T-helper 1 cell treated with Interleukin-12 subunit alpha and Interleukin-12 subunit beta and Interleukin-4 antibody, amounts not matched to agents 30 ng/mL and 1 ng/mL, for 36 hours (primary cell): ENCODE data around the gene FLCN. TPM values are rescaled to one million over a fixed set of nuclear protein-coding genes. Genes with fewer than 3 reads are reported as not detected.
"Not testable (repeated sequence)": the region's sequence is repeated elsewhere in the genome, so short reads cannot be mapped to it uniquely, and the experiment has no call there.

Experiments used
- intact Hi-C: fragments of 100-400 bp; cut with micrococcal nuclease; formaldehyde crosslinking; loops from one replicate; pipeline ENCODE4 v1.15.1; 2024
- total RNA-seq: library from RNA; stranded (reverse); gene quantifications from 2 replicates; pipeline ENCODE4 v1.2.3, GENCODE V29; 2022

Gene FLCN, protein sequence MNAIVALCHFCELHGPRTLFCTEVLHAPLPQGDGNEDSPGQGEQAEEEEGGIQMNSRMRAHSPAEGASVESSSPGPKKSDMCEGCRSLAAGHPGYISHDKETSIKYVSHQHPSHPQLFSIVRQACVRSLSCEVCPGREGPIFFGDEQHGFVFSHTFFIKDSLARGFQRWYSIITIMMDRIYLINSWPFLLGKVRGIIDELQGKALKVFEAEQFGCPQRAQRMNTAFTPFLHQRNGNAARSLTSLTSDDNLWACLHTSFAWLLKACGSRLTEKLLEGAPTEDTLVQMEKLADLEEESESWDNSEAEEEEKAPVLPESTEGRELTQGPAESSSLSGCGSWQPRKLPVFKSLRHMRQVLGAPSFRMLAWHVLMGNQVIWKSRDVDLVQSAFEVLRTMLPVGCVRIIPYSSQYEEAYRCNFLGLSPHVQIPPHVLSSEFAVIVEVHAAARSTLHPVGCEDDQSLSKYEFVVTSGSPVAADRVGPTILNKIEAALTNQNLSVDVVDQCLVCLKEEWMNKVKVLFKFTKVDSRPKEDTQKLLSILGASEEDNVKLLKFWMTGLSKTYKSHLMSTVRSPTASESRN
- total RNA-seq, result 73.2 and 77.2 TPM in 2 replicates

DNA sequence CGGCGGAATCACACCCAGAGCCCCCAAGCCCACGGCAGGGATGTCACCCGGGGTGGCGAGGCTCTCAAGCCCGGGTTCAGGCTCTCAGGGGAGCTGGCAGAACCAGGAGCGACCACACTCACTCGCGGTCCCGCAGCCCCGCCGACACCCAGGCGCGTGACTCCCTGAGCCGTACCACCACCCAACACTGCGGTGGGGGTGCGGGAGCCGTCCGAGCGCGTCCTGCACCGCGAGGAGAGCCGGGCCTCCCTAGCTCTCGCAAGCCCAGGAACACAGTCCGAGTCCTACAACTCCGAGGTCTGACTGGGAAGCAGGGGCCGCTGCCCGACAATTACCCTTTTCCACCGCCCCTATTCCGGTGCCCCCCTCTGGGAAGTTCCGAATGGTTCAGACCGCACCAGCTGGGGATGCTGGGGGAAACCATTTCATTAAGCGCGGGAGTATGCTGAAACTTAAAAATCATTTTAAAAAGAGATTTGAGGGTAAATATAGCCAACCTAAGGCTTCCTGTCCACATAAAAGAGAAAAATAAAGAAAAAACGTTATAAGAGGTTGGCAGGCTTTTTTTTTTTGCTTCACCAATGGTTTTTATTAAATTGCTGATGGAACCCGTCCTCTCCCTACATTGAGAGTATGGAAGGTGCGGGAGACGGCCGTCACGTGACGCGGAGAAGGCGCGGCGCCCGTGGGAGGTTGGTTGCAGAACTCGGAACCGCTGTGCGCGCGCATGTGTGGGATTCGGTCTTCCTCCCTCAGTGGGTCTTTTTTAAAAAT is at the start of gene FLCN:
Gene FLCN, minus strand, starts transcription at position 143 of the 774 bp plus-strand sequence. CDS start 9,031 bp downstream, outside the sequence.
- intact Hi-C loops, result loop anchor here (1.0 to 5.0 kb wide), 10 partner anchors 31 to 234 kb away; partner anchors contain the start of genes COPS3, MPRIP and PLD6

DNA sequence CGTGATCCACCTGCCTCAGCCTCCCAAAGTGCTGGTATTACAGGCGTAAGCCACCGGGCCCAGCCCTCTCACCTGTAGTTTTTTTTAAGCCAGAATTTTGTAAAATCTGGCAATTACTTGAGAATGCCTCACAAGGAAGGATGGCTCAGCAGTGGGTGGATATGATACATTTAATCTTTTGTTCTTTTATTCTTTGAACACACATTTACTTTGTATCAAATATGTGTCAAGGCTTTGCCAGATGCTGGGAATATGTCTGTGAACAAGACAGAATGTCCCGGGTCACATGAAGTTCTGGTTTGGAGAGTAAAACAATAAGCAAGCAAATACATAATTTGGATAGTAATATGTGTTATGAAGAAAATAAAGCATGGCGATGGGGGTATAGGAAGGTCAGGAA is 49.0 kb upstream of the FLCN start:
- intact Hi-C loops, result loop anchor here (10.0 kb wide), 2 partner anchors 549 to 1569 kb away; partner anchors contain the start of genes PRPSAP2 and SREBF1

DNA sequence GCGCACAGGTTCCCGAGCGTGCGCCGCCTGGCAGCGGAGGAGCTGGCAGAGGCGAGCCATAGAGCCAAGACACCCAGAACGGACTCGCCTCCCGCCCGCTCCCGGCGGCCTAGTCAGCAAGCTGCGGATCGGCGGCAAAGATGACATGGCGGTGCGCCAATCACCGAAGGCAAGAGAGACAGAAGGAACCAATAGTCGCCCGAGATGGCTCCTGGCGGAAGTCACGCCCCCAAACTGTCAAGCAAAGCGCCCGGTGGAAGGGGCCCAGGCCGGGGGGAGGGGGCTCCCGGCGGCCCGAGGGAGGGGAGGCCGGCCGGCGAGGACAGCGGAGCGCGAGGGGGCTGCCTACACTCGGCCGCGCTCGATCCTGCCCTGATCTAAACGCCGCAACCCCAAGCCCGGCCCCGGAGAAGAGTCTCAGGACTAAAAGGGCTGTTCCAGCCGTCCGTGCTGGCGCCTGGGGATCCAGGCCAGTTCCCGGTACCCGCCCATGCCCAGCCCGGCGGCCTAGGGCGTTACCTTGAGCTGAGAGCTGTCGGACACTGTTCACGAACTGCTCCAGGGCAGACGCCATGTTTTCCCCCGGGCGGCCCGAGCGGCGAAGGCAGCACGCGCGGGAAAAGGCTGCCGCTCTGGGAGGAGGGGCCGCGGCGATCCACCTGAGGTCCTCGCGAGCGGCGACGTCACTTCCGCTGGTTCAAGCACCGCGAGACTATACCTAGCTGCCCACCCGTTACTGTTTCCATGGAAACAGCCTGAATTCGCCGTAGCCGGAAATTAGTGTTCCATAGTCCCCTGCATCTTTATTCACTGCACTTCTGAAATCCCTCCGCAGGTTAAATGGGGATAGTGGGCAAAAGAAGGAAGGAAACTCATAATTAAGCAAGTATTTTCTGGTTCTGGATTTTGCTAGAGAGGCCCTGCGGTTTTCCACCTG is 43.9 kb upstream of the FLCN start, which contains the start of gene COPS3:
Gene COPS3, minus strand, starts transcription at position 634 of the 937 bp plus-strand sequence. Its CDS starts 60 bp downstream, at position 574.
- intact Hi-C loops, result loop anchor here (1.0 to 10.0 kb wide), 12 partner anchors 22 to 1574 kb away; partner anchors contain the start of genes ATPAF2, DRC3, FLCN and GID4

DNA sequence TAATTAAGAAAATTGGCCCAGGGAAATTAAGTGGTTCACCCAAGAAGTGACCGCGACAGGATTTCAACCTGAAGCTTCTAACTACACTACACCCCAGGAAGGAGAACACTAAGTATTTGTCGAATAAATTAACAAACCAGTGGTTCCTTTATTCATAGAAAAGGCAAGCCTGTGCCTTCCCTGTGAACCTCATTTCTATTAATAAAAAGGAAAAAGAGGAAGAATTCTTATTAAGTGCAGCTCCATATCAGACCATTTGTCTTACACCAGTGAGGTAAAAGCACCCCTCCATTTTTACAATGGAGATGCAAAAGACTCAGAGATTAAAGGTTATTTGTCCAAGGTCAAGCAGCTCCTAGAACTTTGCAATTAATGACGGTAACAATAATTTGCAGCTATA is 42.3 kb upstream of the FLCN start:
- intact Hi-C loops, result no loop called here

DNA sequence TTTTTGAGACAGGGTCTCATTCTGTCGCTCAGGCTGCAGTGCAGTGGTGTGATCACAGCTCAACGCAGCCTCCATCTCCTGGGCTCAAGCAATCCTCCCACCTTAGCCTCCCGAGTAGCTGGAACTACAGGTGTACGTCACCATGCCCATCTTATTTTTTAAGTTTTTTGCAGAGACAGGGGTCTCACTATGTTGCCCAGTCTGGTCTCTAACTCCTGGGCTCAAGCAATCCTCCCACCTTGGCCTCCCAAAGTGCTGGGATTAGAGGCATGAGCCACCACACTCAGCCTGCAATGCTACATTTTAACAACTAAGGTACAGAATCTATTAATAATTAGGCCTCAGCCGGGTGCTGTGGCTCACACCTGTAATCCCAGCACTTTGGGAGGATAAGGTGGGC is 40.5 kb upstream of the FLCN start:
- intact Hi-C loops, result not testable (repeated sequence)

DNA sequence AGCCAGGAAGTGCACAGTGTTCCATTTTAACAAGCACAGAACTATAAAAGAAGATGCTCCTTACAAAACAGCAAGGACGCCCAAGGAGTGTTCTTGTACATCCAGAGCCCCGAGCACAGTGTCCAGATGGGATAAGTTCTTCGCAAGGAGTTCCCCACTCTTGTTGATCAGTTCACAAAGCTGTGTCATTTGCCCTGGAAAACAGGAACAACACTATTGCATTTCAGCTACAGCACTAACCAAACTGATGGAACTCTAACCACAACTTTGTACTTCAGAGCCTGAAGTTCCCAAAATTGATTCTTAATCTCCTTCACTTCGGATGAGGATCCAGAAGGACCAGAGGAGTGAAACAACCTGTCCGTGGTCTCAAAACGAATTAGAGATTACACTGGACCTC is 39.0 kb upstream of the FLCN start:
- intact Hi-C loops, result no loop called here

DNA sequence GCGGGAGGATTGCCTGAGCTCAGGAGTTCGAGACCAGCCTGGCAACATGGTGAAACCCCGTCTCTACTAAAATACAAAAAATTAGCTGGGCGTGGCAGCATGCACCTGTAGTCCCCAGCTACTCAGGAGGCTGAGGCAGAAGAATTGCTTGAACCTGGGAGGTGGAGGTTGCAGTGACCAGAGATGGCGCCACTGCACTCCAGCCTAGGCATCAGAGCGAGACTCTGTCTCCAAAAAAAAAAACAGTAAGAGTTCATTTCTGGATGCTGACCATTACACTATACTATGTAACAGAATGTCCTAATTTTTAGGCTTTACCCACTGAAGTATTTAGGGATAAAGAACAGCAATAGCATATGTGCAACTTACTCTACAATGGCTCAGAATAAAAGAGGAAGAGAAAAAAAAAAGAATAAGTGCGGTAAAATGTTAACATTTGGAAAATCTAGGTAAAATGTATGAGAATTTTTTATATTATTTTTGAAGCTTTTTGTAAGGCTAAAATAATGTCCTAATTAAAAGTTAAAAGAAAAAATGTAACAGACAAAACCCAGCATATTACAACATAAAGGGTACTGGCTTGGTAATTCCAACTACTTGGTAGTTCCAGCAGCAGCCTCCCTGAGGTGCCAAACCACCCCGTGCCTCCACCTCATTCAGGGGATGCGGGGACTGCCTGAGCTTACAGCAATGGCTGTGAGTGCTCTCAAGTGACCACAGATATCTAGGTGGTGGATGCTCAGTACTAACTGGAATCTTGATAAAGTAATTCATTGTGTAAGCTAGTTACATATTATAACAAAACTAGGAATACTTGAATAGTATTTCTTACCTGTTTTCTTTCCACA is 33.2 kb upstream of the FLCN start:
- intact Hi-C loops, result loop anchor here (1.0 kb wide), 1 partner anchor 43 kb away; no protein-coding TSS in a partner anchor

DNA sequence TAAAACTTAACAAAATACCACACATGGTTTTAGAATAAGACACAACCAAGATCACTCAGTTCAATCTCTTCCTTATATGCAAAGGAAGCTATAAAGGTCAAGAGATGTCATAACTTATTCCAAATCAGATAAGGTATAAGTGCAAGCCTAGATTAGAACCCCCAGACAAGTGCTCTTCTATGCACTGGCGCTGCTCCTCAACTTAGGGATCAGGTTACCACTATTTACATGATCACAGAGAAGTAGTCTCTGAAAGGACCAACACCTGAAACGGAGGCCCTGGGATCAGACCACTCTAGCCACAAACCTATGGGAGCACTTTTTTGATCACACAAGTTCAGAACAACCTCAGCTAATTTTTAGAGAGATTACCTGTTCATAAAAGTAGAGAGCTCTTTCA is 27.5 kb upstream of the FLCN start:
- intact Hi-C loops, result no loop called here

DNA sequence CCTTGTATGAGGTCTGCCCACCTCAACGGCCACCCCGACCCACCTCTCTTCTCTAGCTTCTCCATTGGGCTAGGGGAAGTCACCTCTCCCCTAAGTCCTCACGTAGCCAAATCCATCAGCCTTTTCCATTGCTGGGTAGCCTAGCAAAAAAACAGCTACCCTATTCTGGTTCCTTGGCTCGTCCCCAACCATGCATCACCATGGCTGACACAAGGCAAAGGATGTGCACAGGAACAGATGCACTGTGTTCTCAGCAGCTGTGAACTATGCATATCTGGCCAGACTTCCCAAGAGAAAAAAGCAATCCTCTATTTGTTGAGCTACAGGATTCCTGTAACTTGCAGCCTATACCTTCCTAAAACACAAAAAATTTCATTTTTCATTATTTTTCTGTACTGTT is 22.0 kb upstream of the FLCN start:
- intact Hi-C loops, result no loop called here

DNA sequence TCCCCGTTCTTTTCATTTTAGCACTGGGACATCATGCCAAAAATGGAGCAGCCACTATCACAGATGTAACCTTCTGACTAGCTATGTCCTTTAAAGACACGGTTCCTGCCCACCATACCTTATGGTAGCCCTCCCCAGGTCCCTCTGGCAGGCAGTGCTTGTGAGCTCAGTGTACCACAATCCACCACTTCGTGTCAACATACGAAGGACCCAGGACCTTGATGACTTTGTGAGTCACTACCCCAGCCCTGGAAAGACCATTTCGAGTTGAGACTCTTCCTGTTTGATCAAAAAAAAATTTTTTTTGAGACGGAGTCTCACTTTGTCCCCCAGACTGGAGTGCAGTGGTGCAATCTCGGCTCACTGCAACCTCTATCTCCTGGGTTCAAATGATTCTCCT is 21.0 kb upstream of the FLCN start:
- intact Hi-C loops, result no loop called here

DNA sequence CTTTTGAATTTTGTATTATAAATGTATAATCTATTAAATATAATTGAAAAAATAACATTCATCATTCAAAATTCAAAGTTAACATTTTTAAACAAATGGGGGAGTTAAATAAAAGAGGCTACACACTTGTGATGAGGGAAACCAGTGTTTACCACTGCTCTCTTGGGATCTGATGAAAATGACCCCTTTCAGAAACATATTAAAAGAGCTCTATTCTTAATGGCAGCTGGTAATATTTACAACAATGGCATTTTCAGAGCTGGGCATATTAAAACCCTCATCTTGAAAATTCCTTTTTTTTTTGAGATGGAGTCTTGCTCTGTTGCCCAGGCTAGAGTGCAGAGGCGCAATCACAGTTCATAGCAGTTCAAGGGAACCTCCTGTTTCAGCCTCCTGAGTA is 19.3 kb upstream of the FLCN start:
- intact Hi-C loops, result no loop called here

DNA sequence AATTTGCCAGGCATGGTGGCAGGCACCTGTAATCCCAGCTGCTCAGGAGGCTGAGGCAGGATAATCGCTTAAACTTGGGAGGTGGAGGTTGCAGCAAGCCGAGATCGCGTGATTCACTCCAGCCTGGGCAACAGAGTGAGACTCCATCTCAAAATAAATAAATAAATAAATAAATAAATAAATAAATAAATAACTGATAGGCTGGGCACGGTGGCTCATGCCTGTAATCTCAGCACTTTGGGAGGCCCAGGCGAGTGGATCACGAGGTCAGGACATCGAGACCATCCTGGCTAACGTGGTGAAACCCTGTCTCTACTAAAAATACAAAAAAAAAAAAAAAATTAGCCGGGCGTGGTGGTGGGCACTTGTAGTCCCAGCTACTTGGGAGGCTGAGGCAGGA is 18.7 kb upstream of the FLCN start:
- intact Hi-C loops, result not testable (repeated sequence)

DNA sequence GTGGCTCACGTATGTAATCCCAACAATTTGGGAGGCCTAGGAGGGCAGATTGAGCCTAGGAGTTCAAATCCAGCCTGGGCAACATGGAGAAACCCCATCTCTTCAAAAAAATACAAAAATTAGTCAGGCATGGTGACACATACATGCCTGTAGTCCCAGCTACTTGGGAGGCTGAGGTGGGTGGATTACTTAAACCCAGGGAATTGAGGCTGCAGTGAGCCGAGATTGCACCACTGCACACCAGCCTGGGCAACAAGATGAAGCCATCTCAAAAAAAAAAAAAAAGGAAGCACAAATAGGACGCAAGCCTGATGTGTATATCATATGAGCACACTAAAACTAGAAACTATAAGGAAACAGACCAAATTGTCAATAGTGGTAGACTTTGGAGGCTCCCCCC is 17.1 kb upstream of the FLCN start:
- intact Hi-C loops, result no loop called here

DNA sequence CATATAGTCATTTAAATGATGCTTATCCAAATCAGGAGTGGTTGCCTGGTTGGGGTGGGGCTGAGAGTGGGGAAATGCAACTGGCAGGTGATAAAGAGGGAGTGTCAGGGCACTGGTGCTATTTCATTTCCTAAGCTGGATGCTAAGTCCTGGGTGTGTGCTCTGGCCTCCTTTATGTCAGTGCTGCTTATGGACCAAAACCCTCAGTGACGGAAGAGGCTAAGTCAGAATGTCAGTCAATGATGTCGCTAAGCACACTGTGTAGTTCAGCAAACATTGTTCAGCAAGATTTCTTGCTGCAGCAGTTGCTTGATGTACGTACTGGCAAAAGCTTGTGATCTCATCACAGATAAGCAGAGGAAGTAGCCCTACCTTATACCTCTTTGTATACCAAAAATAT is 16.4 kb upstream of the FLCN start:
- intact Hi-C loops, result no loop called here

DNA sequence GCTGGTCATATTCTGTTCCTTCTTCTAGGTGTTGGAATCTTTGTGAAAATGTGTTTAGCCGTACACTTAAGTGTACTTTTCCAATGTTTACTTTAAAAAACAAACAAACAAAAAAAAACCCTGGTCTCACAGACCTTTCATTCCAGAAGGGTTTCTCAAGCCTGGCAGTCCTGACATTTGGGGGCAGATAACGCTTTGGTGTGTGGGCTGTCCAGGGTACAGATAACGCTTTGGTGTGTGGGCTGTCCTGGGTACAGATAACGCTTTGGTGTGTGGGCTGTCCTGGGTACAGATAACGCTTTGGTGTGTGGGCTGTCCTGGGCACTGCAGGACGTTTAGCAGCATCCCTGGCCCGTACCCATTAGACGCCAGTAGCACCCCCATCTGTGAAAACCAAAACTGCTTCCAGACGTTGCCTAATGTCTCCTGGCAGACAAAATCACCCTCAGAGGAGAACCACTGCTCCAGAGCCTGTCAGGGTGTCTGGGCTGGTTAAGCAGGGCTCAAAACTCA is 15.2 kb upstream of the FLCN start:
- intact Hi-C loops, result no loop called here

DNA sequence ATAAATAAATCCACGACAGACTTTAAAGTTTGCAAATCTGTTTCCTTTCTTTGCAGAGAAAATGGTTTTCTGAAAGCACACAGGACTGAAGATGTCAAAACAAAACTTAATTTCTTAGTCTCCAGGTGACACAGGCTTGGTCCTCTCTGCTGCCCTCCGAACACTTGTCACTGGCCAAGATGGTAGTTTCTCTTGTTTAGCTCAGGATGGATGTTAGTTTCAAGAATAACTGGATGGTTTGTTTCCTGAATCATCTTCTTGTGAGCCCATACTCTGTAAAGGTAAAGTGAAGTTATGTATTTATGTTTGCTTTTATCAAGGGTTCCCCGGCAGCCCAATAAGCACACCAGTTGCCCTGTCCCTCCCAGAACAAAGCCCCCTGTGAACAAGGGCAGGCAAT is 9.9 kb upstream of the FLCN start:
- intact Hi-C loops, result no loop called here

DNA sequence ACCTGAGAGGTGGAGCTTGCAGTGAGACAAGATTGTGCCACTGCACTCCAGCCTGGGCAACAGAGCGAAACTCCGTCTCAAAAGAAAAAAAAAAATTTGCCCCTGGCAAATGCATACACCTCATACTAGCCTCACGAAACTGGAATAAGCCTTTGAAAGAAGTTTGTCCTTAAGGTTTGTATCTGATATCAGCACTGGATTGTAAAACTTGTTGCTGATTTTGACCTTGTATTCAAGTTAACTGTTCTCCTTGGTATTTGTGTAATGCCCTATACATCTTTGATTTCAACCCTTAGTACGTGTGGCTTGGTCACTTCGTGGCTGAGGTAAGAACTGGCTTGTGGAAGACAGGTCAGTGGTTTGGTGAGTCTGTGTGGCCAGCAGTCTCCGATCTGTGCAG is 6.2 kb upstream of the FLCN start:
- intact Hi-C loops, result no loop called here

DNA sequence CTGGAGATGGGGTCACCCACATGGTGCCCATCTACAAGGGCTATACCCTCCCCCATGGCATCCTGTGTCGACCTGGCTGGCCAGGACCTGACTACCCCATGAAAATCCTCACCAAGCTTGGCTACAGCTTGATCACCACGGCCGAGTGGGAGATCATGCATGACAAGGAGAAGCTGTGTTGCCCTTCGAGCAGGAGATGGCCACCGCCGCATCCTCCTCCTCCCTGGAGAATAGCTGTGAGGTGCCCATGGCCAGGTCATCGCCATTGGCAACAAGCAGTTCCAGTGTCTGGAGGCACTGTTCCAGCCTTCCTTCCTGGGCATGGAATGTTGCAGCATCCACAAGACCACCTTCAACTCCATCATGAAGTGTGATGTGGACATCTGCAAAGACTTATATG is 5.3 kb upstream of the FLCN start:
- intact Hi-C loops, result no loop called here

DNA sequence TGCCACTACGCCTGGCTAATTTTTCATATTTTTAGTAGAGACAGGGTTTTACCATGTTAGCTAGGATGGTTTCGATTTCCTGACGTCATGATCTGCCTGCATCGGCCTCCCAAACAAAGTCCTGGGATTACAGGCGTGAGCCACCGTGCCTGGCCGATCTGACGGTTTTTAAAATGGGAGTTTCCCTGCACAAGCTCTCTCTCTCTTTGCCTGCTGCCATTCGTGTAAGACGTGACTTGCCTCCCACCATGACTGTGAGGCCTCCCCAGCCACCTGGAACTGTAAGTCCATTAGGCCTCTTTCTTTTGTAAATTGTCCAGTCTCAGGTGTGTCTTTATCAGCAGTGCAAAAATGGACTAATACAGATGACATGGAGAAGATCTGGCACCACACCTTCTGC is 4.7 kb upstream of the FLCN start:
- intact Hi-C loops, result no loop called here
